Omental fat pad (tissue), 4 donors: ENCODE results near the gene CHCHD3. TPM values are rescaled to one million over a fixed set of nuclear protein-coding genes. Genes with fewer than 3 reads are reported as not detected.
"Not testable (repeated sequence)": the region's sequence is repeated elsewhere in the genome, so short reads cannot be mapped to it uniquely, and the experiment has no call there.

ENCODE experiments used
- ATAC-seq: fragments of 150-250 bp; one replicate; pipeline ENCODE4 v1.9.1; 2016; ENCODE audit warnings: mild to moderate bottlenecking, moderate library complexity; ENCODE audit not compliant: low FRiP score
- DNase-seq: peaks from one replicate; pipeline ENCODE4 v3.0.0-alpha.2; 2019; ENCODE audit warnings: low spot score
- CTCF ChIP-seq, 3 donors: fragments of 450-650 bp; IDR thresholded peaks; one replicate each; pipeline ENCODE4 v1.5.1; 2016 to 2017; ENCODE audit warnings: antibody characterized with exemption in 3 of 3, mild to moderate bottlenecking in 3 of 3, moderate library complexity in 2 of 3
- total RNA-seq, 4 donors: library from RNA; depleted of rRNA; stranded (reverse); fragments of >200 nt; gene quantifications; one replicate each; pipeline ENCODE4 v1.1.0, GENCODE V29; 2016

Gene CHCHD3
- total RNA-seq, 4 donors from 2014 or later = 53.0 to 63.1 (median 56.5) TPM

DNA sequence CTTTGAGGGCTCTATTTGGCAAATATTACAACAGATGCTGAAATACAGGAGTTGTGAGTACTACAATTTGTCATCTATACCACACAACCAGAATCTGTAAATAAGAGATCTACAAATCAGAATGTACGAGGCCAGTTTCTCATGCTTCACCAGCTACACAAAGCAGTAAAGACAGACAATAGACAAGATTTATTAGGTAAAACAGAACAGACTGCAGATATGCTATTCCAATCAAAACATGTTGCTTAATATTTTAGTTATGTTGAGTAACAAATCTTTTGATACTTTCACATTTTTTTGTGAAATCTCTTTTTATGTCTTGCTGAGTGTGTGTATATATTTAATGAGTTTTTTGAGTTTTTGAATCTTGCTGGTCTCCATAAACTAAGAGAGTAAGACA lies 109.1 kb downstream of the CHCHD3 start:
- DNase-seq (no peak), ATAC-seq (peak; percentile 75)
- TF ChIP-seq CTCF (IDR thresholded peaks at IDR 0.05) = no peak

GRCh38 chr7:132970257-132970656 lies 111.6 kb downstream of the CHCHD3 start:
- no peak for DNase-seq
- no peak for ATAC-seq
- no peak for TF ChIP-seq CTCF (IDR thresholded peaks at IDR 0.05)

GRCh38 chr7:132969520-132969919 lies 112.4 kb downstream of the CHCHD3 start:
- no peak for TF ChIP-seq CTCF (IDR thresholded peaks at IDR 0.05)
- DNase-seq (no peak), ATAC-seq (no peak)

DNA sequence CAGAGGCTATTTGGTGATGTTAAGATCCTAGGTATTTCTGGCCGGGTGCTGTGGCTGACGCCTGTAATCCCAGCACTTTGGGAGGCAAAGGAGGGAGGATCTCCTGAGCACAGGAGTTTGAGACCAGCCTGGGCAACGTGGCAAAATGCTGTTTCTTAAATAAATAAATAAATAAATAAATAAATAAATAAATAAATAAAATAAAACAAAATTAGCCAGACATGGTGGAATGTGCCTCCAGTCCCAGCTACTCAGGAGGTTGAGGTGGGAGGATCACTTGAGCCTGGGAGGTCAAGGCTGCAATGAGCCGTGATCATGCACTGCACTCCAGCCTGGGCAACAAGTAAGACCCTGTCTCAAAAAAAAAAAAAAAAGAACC lies 114.4 kb downstream of the CHCHD3 start:
- not testable (repeated sequence) for DNase-seq, ATAC-seq

- no peak for DNase-seq
- ATAC-seq = no peak
Observed at GRCh38 chr7:132966754-132967469, 115.0 kb downstream of the CHCHD3 start.

GRCh38 chr7:132965951-132966350 lies 115.9 kb downstream of the CHCHD3 start:
- no peak for TF ChIP-seq CTCF (IDR thresholded peaks at IDR 0.05)
- no peak for ATAC-seq
- no peak for DNase-seq

More at GRCh38 chr7:132966754-132967469, 115.0 kb downstream of the CHCHD3 start:
- no peak for TF ChIP-seq CTCF (IDR thresholded peaks at IDR 0.05)

DNA sequence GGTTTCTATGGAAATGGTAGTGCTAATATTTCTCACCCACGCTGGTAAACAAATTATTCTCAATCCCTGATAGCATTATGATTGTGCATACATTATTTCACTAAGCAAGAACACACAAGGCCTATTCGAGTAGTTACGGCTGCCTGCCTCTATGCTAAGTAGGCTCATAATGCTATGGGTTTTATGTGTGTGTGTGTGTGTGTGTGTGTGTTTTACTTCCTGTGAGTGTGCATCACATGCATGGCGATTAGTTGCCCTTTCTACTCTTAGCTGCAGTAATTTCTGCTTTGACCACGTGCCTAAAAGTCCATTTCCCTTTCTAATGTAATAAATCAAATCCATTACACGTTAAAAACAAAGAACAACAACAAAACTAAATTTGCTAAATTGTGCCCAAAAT lies 117.0 kb downstream of the CHCHD3 start:
- ATAC-seq = no peak
- no peak for TF ChIP-seq CTCF (IDR thresholded peaks at IDR 0.05)
- DNase-seq = no peak
